GM19438 (cell line): ENCODE data around the gene ANXA3.
A peak's percentile ranks its signal among the peaks of the same experiment; 100 is the strongest.
"Not testable (repeated sequence)": the region's sequence is repeated elsewhere in the genome, so short reads cannot be mapped to it uniquely, and the experiment has no call there.

Experiments used
- ATAC-seq: cut with Tn5 transposase; IDR thresholded peaks from one replicate; pipeline ENCODE4 v1.9.1; 2021; ENCODE audit warnings: low read depth; ENCODE audit not compliant: unreplicated experiment

The ANXA3 gene

DNA sequence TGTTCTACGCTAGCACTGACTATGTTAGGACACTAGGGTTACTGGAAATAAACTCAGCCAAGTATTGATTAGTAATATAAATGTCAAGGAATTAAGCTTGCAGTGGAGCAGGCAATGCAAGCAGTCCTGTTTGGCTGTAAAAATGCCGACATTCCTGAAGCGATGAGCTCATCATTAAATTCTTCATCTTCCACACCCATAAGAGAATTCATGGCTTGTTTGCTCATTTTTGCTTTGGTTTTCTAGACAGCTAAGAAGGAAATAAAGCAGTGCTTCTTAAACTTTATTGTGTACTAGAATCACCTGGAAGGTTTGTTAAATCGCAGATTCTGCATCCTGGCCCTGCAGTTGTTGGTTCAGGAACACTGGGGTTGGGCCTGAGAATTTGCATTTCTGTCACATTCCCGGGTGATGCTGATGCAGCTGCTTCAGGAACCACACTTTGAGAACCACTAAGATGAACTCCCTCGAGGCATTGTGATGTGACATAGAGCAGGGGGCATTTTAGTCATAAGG is 17.8 kb downstream of the ANXA3 start:
- ATAC-seq = no peak

DNA sequence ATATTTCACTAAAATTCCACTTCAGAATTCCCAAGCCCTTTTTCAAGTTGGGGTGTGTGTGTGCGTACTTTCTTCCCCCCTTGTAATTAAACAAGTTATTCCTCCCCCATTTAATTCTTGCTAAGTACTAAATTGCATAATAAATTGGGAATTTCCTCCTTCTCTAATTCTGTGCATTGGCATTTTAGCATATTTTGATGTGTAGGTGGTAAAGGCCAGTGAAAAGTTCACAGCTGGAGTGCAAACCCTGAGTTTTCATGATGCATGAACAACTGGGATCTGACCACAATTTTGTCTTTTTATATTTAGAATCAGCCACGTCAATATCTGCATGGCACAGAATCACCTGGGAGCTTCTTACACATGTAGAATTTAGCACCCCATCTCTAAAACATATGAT is 18.5 kb downstream of the ANXA3 start:
- no peak for ATAC-seq

DNA sequence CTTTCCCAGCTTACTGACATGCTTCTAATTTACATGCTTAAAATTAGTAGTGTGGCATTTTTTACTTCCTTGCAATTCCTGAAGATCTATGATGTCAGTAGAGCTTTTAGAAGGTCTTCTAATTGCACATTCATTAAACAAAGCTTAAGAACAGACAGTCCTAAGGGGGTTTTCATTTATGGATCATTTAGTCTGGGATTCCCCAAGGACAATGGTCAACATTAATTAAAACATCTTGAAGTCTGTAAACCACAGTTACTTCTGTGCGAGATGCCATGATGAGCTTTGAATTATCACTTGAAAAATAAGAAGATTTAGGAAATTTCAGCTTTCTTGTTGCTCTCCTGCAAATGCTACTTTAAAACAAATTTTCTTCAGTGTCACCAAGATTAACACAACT is 20.2 kb downstream of the ANXA3 start:
- no peak for ATAC-seq

DNA sequence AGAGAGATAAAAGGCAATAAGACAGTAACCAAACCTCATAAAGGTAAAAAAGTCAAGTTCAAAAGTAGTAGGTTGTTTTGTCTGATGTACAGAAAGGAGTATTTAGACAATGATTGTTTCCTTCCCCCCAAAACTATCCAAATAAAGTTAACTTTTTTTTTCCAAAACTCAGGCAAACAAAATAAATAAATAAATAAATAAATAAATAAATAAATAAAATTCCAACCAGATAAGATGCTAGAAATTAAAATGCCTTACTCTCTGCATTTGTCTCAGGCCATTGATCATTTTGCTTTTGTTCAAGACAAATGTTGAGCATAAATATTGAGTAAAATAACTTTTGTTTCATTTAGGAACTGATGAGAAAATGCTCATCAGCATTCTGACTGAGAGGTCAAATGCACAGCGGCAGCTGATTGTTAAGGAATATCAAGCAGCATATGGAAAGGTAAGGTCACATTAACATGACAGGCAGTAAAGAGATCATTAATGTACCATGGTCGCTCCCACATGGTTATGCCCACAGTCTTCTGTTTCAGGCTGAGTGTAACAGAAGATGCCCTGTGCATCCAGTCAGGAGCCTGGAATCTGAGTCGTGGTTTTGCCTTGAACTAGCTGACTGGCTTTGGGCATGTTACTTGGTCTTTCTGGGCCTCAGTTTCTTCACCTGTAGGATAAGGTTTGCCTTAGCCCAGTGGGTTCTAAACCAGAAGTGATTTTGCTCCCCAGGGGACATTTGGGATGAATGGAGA is 27.3 kb downstream of the ANXA3 start:
- ATAC-seq = no peak

DNA sequence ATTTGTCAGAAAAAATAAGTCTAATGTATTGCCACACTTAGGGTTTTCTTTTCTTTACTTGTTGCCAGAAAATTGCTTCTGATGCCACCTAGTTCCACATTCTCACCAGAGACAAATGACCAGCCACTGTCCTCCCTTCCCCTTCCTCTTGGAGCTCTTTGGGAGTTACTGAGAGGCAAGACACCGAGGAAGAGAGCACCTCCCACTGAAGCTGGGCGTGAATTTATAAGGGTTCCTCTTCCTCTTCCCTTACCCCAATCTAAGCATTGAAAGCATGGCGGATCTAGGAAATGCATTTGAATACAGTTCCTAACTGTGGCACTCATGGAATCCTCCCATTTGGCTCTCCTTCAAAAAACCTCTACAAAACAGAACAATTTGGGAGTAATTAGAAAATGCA is 30.0 kb downstream of the ANXA3 start:
- ATAC-seq = no peak

DNA sequence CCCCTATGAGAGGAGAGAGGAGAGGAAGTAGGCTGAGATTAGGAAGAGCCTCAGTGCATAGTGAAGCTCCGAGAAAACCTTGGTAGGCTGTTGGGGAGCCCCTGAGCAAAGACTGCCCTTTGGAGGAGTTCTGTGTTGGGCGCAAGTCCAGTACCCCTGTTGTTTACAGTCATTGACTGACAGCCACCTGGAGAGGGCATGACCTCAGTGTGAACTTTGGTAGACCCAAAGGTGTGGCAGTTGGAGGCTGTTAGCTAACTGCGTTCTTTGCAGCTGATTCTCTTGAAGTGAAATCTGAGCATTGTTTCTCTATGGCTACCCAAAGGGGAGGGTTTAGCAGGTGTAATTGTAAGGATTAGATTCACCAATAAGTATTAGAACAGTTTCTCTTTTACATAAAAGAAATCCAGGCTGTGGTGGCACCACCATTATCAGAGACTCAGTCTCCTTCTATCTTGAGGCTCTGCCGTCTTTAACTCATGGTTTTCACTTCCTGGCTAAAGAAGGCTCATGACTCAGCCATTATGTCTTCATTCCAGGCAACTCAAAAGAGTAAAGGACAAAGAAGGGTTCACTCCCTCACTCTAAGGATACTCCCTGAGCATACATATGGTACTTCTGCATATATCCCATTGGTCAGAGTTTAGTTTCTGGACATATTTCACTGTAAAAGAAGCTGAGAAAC is 33.4 kb downstream of the ANXA3 start:
- ATAC-seq = no peak

DNA sequence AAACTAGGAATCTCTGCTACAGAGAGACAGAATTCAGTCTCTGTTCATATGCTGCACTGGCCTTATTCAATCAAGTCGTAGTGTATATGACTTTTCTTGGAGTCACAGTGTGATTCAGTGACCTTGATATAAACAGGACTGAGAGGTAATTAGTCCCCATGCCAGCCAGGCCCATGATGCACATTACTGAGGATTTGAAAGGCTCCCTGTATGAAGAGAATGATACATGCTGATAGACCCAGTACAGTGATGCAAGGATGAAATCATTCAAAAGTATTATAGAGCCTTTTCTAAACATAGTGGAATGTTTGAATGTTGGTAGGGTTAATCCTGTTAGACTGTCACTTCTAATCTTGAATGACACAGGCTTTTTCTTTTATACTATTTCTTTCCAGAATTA is 34.1 kb downstream of the ANXA3 start:
- ATAC-seq = no peak

DNA sequence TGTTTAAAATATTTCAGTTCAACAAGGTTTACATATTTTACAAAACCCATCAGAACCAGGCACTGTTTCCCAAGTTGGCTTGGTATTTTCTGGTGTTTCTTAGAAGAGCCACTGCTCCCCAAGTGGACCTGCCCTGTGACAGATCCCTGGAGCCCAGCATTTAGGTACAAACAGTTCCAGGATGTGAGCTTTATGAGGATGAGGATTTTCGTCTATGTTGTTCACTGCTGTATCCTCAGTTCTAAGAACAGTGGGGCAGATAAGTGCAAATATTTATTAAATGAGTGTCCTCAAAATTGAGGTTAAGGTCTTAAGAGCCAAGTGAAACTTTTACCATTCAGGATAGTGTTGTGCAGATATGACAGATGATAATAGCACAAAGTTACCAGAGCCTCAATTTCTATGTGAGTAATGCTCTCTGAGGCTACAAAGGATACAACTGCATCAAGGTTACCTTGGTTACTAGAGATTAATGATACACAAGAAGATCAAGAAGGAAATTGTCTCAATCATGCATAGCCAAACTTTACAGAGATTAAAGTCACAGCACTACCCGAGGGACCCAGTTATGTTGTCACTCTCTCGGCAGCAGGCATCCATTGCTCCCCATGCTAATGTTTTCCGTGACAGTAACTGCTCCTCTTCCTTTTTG is 37.5 kb downstream of the ANXA3 start:
- no peak for ATAC-seq

DNA sequence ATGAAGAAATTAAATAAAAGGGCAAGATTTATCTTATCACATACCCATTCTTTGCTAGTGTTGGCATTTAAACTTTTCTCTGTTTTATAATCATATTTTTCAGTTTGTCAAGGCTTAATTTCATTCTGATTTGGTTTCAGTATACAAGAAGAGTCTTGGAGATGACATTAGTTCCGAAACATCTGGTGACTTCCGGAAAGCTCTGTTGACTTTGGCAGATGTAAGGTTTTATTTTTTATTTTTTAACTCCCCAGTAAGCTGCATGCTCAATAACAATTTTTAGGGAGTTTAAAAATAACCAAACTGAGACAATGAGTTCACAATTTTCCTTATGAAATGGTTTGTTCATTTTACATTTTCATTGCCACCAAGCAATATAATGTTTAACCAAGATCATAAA is 39.8 kb downstream of the ANXA3 start:
- ATAC-seq = no peak

DNA sequence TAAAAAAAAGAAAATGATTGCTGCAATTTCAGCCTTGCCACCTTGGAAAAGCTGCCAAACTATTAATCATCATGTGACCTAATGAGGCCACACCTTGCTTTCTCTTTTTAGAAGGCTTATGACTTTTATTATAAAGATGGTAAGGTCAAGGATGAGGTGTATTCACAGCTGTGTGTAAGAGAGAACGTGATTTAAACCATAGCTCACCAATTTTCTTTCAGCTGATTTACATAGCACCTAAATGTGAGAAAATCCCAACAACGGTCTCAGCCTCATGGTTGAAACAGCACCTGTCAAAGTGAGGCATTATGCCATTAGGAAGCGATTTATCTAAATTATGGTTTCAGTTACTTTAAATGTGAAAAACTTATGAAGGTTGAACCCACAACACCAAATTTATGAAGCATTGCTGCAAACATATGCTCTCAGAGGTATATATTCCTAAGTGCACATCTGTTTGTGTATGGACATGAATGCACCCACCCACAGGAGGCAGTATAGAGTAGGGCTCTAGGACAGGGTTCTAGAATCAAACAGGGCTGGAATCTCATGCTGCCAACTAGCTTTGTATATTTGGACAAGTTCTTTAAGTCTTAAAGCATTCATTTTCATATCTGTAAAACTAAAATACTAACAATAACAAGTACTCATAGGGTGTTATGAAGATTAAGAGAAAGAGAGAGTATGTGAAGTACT is 40.7 kb downstream of the ANXA3 start:
- no peak for ATAC-seq

DNA sequence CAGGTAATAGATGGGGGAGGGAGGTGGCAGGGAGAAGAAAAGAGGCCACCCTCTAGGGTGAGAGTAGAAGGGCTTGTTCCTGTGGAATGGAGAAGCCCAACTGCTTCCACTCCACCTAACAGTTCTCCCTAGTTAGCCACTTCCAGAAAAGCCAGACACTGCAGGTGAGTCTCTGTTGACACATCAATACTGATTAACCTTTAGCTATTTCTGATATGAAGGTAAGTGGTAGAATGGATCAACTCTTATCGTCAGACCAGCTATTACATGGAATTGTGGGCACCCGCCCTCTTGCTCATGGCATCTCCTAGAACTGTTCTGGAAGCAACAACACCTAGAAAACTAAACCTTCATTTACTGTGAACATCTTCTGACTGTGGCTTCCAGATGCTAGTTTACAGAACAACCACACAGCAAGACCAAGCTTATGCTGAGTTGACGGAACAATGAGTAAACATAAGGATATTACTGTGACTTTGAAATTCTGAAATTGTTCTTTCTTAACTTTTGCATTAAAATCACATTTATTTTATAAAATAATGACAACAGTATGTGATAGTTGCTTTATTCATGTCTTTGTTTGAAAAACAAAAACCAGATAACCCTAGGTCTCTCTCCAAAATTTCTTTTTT is 44.7 kb downstream of the ANXA3 start:
- ATAC-seq = no peak

DNA sequence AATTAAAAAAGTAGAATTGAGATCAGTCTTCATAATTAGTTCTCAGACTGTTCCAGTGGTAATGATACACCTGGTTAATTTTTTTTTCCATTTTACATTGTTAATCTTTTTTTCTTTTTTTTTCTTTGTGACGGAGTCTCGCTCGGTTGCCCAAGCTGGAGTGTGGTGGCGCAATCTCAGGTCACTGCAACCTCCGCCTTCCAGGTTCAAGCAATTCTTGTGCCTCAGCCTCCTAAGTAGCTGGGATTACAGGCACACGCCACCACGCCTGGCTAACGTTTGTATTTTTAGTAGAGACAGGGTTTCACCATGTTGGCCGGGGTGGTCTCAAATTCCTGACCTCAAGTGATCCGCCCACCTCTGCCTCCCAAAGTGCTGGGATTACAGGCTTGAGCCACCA is 46.9 kb downstream of the ANXA3 start:
- ATAC-seq = not testable (repeated sequence)

DNA sequence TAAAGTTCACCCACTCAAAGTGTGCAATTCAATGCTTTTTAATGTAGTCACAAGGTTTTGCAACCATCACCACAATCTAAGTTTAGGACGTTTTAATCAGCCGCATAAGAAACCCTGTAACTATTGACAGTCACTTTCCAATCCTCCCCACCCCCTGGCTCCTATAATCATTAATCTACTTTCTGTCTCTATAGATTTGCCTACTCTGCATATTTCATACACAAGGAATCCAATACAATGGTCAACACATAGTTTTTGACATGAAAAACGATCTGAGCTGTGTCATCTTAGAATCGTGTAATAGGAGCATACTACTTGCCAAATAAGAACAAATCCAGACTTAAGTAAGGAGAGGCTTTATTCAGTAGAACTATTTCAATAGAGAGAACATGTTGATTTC is 47.6 kb downstream of the ANXA3 start:
- no peak for ATAC-seq

DNA sequence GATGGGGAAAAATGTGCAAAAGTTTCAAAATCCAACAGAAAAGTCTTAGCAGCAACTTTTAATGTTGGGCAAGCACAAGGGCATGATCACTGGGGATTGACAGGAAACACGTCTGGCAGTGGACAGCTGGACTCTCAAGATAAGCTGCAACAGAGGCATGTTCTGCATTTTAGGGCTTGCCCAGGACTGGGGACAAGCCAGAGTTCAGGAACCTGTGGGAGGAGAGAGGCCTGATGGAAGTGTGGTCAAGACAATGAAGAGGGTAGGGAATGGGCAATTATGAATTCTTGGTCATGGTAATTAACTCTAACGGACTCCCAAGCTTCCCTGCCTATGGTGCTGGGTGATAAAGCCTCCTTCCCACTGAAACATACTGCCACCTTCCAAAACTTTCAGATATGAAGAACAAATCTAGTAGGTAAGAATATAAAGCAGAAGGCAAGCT is 48.4 kb downstream of the ANXA3 start:
- no peak for ATAC-seq

DNA sequence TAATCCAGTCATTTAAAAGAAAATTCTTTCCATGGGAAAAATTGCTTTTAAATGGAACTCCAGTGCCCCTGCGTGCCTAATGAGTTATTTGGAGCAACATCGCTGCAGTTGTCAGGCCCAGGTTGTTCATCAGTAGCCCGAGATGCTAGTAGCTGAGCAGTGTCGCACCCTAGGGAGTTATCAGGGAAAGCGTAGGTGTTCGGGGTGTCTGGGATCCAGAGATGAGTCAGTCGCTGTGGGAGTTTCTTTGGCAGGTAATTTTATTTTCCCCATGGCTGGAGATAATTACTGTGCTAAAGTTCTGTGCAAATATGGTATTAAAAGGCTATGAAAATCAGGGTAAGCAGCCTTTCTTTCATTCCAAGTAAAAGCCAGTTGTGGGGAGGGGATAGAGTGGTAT is 49.4 kb downstream of the ANXA3 start:
- ATAC-seq = peak; percentile 82

DNA sequence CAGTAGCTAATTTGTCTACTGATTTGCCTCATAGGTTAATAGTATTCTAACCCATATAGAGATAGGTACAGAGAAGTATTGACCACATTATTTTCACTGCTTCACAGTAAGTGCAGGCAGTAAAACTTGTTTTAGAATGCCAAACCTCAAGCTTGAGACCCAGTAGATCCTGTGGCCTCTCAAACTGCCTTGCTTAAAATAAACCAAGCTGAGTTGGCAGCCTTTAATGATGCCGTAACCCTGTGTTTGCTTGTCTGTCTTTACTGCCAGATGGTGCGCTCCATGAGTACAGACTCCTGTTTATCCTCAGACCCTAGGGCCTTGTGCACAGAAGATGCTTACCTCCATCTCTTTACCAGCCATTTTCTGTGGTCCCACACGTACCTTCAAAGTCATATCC is 50.8 kb downstream of the ANXA3 start:
- ATAC-seq = no peak

DNA sequence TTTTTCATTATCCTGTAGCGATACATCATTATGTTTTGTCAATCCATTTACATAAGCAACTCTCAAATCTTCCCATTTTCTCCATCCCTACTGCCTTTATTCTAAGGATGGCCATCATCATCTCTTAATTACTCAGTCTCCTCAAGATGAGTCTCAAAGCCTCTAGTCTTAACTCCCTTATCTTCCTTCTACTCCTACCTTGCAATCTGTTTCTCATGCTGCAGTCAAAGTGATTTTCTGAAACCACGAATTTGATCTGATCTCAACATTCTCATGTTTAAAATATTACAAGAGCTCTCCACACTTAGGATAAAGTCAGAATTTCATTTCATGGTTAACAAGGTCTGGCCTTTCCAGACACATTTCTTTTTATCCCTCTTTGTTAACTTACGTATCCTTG is 51.8 kb downstream of the ANXA3 start:
- no peak for ATAC-seq

DNA sequence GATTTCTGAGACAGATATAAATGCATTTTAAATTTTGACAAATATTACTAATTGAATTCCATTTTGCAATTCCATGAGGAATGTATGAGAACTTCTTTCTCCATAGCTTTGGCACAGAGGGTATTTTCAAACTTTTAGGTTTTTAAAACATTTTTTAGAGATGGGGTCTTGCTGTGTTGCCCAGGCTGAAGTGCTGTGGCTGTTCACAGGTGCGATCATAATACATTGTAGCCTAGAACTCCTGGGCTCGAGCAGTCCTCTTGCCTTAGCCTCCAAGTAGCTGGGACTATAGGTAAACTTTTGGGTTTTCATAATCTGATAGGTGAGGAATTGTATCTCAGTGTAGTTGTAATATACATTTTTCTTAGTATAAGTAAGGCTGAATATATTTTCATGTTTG is 53.4 kb downstream of the ANXA3 start:
- no peak for ATAC-seq

DNA sequence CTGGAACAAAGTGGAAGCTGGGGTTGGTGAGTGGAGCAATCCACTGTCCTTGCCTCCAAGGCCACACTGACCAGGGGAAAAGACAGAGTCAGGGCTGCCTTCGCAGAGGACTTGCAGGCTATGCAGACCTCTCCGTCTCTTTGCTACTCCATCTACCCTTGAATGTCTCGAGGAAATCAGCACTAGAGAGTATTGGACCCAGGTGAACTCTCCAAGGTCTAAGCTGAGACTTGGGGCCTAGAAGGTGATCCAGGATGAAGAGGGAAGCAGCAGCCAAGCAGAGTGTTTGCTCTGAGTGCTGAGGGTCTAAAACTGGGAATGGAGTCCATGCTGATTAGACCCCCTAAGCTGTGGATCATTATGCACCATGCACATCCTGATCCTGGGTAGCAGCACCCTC is 54.5 kb downstream of the ANXA3 start:
- no peak for ATAC-seq

DNA sequence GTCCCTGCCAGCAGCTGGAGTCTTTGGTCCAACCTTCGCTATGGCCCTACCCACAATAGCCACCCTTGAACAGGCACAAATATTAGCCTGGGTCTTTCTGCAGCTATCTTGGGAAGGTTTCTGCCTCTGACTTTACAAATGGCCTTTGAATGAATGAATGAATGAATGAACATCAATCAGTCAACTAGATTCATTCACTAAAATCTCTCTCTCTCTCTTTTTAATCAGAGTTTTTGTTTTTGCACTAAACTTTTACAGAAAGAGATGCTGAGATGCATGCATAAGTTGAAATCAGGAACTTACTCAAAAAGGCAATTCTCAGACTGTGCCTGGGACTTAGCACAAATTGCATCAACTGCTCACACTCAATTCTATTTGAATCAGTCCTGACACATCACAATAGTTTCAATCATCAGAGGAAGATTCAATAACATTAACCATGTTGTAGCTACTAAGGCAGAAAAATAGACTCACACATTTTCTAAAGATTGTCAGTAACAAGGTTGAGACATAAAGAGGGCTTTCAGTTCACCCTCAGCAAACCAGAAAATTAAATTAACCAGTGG is 55.0 kb downstream of the ANXA3 start:
- no peak for ATAC-seq
